Activated CD8-positive, alpha-beta memory T cell treated with anti-CD3 and anti-CD28 coated beads, Interleukin-2, amount 50 U/mL, for 1 hour (primary cell): ENCODE results near the gene TRERF1.

Source experiments
- DNase-seq: peaks from one replicate; pipeline ENCODE4 v3.0.0-alpha.2; 2020; ENCODE audit errors: extremely low read depth

TRERF1 gene

DNA sequence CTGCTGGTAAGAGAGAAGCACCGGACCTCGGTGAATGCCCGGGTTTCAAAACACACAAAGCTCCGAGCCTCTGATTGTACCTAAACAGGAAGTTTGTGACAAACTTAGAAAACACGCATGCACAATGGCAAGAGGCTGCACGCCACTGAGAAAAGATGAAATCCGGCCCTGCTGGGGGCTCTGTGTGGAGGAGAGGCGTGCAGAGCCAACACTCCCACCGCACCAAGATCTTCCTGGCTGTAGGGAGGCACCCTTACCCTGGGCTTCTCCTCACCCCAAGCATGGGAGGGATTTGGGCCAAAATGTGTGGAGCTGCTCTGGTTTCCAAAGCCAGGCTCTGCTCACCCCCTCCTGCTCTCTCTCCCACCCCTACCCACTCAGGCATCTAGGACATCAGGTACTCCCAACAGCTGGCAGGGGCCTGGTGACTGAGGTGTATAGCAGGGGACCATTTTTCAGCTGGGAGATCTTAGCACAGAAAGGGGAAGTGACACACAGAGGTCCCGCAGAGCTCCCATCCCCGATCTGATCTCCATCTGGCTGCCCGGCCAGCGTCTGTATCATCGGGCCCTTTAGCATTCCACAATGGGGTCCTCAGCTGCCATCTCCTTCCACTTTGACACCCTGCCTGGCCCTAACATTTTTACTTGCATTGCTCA is 84.2 kb downstream of the TRERF1 start:
- no peak for DNase-seq

DNA sequence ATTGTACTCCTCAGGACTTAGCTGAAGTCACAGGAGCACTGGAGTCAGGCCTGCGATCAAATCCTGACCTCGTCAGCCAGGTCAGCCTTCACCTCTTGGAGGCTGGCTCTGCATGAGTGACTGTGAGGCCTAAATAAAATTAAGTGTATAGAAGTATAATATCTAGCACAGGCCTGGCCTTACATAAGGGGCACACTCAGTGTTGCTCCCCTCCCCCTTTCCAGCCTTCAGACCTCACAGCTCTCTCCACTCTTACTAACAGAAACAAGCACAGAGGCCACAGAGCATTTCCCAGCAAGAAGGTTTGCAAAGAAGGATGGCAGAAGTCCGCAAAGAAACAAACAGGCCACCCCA is 84.8 kb downstream of the TRERF1 start:
- no peak for DNase-seq

DNA sequence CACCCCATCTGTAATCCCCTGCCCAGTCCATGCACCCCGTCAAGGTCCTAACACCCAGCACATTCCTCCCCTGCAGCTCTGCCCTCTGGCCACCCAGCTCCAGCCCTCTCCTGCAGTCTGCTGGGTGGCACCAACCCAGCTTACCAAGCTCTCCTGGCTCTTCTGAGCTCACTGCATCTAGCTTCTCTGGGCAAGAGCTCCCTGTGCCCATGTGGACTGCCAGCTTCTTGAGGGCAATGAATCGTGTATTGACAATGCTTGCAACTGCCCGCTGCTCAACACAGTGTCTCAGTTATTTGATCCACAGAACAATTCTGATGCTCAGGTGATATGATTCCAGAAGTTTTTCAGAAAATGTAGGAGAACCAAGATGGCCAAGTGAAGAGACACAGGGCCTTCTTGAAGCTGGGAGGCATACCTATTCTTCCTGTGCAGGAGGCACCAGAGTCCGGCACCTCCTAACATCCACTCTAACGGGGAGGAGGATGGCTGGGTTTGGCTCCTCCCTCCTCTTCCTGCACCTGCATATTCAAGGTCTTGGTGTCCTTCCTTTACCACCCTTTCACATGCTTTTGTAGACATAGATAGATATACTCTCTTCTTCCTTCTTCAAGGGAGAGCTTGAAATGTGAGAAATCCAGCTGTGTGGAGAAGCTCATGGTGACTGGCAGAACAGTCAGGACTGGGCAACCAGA is 85.6 kb downstream of the TRERF1 start:
- no peak for DNase-seq

DNA sequence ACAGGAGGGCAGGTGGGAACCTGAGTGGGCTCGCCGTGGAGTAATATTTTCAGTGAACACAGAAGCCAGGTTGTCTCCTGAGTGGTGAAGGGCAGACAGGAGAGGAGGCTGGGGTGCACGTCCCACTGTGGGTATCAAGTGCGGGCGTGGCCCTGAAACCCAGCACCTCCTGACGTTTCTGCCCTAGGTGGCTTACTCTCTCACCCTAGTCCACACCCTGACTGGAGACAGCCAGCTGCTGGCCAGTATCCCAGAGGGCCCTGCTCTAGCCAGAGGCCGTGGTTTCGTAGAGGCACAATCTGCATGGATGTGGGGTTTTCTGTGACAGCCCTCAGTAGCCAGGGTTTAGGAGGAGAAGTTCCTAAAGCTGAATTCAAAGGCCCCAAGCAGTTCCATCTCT is 86.7 kb downstream of the TRERF1 start:
- DNase-seq = no peak

DNA sequence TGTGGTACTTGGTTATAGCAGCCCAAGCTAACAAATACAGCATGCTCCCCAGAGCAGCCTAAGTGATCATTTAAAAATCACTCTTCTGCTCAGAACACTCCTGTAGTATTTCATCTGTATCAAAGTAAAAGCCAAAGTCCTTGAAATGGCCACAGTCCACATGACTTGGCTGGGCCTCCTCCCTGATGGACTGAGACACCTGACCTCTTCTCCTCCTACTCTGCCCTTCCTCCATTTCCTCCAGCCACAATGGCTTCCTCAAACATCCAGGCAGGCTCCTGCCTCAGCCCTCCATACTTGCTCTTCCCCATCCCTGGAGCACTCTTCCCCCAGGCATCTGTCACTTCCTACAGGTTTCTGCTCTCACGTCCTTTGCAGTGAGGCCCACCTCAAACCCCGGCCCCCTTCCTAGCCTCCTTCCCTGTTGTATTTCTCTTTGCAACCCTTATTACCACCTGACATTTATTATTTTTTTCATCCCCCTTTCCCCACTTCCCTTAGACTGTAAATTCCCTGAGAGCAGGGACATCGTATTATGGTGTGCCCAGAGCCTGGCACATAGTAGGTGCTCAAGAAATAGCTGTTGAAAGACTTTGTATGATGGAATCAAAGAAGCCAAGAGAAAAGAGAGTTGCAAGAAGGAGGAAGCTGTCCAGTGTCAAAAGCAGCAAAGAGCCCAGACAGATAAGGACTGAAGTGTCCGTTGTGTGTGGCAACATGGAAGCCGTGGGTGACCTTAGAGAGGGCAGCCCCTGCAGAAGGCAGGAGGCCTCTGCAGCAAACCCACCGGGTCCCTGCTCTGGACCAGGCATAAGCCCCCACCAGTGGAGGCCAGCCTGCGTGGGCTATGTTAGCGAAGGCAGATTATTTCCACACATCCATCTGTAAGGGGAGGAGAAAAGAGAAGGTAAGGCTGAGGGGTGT is 87.5 kb downstream of the TRERF1 start:
- DNase-seq = no peak

DNA sequence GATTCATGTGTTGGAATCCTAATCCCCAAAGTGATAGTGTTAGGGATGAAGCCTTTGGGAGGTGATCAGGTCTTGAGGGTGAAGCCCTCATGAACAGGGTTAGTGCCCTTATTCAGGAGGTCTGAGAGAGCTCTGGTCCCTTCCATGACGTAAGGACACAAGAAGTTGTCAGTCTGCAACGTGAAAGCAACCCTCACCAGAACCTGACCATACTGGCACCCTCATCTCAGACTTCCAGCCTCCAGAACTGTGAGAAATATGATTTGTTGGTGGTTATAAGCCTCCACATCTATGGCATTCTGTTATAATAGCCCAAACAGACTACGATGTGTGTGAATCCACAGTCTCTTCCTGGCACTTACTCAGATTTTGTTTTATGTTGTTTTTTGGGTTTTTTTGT is 90.7 kb downstream of the TRERF1 start:
- no peak for DNase-seq

DNA sequence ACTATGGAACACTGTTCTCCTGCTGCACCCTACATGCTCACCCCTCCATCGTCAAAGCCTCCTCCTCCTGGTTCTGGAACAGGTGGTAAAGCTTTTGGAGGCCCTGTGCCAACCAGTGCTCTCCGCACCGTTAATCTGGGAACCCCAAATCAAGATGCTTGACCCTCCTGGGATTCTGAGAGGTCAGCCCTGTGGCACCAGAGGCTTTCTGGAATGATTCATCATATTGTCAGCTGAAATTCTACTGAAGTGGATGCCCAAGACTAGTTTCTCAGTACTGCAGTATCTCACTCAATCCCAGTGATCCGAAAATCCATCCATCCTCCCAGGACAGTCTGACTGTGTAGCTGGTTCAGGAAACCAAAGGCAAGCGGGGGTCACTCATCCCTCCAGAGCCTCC is 92.7 kb downstream of the TRERF1 start:
- no peak for DNase-seq

DNA sequence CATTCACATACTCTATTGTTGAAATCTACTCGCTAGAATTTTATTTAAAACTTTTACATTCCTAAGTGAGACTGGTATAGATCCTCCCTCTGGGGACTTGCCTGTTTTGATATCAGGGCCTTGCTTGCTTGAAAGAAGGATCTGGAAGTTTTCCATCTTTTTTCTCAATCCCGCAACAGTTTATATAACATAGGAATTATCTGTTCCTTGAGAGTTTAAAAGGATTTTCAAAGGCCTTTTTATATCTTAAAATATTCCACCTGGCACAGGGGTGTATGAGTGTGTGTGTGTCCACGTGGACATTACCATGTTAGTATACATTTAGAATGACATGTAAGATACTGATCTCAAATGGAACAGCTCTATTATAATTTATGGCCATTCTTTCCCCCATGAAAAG is 96.3 kb downstream of the TRERF1 start:
- DNase-seq = no peak

DNA sequence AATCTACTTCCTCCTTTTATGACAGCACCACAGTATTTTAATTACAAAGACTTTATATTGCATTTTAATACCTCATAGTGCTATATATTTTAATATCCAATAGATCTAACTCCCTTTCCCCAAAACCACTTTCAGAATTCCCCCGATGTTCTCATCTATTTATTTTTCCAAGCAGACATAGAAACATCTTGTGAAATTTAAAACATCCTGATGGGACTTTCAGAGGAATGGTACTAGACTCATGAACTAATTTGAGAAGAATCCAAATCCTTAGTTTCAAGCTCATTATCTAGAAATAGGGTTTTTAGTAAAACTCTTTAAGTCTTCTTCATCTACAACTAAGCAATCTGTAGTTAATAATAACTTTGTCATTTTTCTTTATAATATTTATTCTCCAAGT is 97.0 kb downstream of the TRERF1 start:
- DNase-seq = no peak

DNA sequence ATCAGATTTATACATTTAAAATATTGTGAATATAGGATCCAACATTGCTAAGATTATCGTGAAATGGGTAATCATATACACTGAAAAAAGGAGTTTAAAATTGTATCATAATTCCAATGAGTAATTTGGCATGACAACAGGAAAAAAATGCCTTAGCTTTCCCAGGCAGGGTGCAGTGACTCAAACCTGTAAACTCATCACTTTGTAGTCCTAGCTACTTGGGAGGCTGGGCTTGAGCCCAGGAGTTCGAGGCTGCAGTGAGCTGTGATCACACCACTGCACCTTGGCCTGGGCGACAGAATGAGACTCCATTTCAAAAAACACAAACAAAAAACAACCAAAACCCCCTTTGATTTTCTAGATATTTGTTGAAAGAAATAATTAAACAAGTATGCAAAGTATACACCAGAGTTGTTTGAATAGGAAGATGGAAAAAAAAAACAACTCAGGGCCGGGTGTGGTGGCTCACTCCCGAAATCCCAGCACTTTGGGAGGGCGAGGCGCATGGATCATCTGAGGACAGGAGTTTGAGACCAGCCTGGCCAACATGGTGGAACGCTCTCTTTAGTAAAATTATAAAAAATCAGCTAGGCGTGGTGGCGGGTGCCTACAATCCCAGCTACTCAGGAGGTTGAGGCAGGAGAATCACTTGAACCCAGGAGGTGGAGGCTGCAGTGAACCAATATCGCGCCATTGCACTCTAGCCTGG is 98.7 kb downstream of the TRERF1 start:
- no peak for DNase-seq

DNA sequence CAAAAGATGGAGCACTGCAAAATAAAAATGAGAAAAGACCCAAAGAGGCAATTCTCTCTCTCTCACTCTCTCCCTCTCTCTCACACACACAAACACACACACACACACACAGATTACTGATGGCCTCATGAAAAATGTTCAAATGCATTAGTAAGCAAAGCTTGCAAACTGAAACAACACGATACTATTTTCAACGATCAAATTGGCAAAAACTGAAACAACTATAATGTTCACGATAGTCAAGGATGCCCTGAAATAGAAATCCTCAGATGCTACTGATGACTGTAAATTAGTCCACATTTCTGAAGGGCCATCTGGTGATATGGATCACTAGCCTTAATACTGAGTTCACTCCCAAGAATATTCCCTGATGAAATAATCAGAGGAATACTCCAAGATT is 100.8 kb downstream of the TRERF1 start:
- DNase-seq = no peak

DNA sequence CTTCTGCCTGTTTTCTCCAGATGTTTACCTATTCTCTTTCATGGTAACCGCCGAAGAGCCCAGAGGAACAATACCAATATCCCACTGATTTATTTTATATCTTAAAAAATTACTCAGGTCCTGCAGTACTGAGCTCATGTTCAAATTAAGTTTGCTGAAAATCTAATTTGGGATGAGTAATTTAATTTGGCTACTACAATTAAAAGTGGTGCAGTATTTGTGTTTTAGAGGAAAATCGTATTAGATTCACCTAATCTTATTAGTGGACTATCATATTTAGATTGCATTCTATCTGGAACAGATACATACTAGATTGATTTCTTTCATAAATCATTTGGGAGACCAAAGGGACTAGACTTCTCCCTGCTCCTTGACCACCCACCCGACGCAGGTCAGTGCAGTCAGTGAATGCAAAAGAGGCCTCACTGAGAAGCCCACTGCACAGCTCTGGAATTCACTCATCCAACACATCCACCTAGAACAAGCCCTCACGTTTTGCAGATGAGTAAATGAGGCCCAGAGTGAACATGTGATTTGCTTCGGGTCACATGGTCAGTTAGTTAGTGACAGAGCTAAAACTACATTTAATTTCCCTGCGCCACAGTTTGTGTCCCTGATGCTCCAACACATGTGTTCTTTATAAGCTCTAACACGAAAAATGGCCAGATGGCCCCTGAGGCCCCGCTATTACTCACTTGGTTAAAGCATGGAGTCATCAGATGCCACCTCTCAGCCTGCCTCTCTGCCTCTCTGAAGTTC is 101.8 kb downstream of the TRERF1 start:
- no peak for DNase-seq

DNA sequence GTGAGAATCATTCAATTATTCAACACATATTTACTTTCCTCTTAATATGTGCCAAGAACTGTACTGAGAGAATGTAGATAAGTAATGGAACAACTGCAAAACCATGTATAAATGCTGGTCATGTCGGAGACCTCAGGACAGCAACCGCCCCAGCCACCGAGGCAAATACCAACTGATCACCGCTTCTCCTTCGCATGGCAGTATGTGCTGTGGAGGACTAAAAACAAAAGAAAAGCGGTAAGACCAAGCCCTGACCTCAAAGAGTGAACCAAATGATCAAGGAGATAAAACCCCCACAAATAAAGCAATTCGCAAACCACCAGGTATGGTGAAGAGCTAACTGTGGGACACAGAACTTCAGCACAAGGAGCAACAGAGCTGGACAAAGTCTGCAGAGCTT is 104.3 kb downstream of the TRERF1 start:
- DNase-seq = no peak

DNA sequence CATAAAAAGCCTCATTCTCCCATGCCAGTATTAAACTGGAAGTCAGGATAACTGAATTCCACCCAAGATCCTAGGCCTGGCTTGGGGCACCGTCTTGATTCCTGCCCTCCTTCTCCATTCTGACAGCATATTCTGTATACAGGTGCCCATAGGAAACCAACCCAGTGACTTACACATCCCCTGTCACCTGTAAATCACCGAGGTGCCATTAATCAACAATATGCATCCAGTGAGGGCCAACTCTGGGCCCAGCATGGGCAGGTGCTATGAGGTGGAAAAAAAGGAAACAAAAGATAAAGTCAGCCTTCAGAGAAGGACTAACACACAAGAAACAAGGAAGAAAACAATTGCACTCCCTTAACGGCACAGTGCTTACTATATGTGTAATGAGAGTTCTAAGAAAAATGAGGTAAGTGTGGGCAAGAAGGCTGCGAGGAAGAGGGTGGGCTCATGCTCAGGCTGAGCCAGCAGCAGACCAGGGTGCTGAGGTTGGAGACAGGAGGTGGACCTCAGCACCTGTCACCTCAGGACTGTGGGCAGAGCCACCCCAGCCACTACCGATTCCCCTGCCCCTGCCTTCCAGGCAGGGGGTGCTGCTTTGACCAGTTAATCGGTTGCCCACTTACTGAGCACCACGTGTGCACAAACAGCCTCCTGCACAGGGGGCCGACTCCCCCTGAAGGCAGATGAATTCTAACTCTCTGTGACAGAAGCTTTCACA is 105.9 kb downstream of the TRERF1 start:
- no peak for DNase-seq

DNA sequence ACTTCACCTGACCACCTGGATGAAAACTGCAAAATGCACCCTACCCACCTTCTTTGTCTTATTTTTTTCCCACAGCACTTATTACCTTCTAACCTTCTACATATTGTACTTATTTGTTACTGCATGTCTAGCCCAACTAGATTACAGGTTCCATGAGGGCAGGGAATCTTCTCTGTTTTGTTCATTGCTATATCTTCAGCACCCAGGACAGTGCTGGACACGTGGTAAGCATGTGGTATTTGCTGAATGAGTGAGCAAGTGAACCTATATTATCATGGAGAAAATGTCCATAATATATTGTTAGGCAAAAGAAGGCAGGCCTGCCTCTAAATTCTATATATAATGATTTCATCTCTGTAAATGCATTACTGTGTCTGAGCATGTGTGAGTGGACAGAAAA is 107.0 kb downstream of the TRERF1 start:
- no peak for DNase-seq

DNA sequence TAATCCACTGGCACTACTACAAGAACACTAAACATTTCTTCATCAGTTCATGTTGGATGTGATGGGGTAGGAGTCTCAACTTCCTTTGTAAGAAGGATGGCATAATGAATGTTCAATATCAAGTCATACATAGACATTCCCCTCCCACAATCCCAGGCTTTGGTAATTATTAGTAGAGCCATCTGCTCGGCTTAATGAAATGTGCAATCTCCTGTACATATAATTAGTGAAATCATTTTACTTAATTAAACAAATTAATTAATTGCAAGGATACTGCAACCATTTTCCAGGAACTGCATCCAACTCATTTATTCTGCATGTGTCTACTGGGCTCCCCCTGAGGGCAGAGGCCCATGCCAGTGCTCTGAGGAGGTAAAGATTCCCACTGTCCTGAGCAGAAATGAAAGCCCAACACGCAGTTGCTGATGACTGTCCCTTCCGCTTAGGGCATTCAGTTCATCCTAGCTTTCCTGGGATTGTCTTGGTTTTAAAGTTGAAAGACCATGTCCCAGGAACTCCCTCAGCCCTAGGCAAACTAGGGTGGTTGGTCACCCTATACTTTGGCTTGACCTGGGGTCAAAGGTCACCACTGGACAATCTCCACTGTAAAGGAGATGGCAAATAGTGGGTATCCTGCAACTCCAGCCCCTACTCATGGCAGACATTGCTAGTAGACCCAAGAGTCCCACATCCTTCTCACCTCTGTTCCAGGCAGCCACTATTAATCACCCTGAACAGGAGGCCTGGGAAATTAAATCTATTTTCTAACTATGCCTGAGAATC is 109.8 kb downstream of the TRERF1 start:
- no peak for DNase-seq

DNA sequence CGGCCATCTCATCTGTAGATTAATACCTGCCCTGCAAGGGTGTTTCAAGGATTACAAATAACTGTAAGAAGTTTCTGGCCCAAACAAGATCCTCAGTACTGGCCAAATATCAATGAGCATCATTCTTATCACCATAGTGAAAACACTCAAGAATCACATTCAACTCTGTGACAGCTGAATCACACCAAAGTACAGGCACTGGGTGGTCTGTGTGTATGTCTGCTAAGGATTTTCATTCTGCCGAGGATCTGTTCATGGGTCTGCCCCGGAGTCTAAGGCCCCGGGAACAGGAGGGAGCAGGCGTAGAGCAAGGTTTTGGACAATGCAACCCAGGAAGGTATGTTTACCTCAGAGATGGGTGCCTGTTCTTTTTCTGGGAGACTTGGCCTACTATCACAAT is 110.5 kb downstream of the TRERF1 start:
- no peak for DNase-seq

DNA sequence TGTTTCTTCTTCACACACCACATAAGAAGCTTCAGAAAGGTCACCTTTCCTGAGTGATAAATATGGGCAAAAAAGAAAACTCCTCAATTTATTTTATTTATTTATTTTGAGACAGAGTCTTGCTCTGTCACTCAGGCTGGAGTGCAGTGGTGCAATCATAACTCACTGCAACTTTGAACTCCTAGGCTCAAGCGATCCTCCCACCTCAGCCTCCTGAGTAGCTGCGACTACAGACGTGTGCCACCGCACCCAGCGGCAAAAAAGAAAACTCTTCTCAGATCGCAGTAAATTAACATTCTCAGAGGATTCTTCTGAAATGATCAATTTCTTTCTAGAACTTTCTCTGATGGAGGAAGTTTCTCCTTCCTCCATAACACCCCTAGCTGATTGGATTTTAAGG is 111.2 kb downstream of the TRERF1 start:
- DNase-seq = no peak

DNA sequence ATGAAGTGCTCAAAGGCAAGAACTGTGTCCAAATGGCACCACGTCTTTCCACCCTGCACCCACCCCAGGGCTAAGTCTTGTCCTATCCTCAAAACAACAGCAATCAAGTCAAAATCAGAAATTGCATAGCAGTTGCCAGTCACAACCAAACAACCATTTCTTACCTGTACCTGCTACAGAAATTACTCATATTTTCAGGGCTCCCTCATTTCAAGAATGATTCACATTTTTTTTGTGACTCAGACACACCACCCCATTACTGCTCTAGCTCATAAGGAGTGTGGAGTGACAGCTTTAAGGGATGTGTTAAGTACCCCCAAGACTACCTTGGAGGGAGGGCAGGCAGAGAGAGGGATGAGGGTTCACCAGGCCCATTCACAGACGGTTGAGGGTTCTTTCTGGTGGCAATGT is 111.7 kb downstream of the TRERF1 start:
- no peak for DNase-seq

DNA sequence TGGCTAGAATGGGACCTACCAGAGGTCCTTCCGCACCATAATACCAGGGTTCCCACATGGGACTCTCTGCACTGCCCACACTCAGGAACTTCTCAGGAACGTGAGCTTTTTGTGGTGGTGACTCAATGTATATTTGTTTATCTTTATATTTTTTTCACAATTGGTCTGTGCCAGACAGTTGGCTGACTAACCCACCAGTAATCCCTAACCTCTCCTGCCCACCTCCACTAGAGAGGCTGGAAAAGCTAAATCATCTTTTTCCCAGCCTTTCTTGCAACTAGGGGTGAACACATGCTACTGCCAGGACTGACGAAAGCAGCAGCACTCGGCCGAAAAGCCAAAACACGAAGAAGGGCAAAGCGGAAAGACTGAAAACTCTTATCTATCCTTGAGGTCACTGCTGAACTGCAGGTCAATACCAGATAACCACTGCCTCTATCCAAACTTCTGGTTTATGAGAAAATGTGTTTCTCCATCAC is 112.9 kb downstream of the TRERF1 start:
- no peak for DNase-seq
